ENCODE measurements around the gene FN1. TPM values are rescaled to one million over a fixed set of nuclear protein-coding genes. Genes with fewer than 3 reads are reported as not detected.
A peak's percentile ranks its signal among the peaks of the same experiment; 100 is the strongest.

The FN1 gene
- total RNA-seq, 4 donors from 2014 or later = 272 to 709 (median 375) TPM

DNA sequence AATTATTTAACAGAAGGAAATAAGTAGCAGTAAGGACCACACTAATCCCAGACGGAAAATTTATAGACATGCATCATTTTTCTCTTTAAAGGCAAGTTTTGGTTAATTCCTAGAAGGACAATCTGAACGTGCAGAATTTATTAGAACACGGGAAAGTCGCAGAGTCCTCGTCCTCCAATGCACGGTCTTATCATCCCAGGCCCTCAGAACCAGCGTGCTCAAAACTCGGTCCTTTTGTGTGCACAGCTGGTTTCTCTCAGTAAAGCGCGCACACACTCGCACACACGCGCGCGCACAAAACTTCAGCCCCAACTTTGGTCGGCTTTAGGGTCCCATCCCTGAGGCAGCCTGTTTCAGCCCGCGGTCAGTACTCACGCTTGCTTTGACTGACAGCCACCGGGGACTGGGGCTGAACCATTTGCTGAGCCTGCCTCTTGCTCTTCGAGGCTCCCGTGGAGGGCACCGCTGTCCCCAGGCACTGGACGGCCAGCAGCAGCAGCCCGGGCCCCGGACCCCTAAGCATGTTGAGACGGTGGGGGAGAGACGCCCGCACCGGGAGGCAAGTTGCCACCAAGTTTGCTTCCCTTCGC lies 493 bp downstream of the FN1 start:
- TF ChIP-seq EP300 (IDR thresholded peaks at IDR 0.05) = no peak
- H3K27me3 ChIP-seq = no peaks in the 10 kb centered on the region
- no peak for DNase-seq (ENCODE audit: low spot score in 2 of 2)
- no peaks in the 10 kb centered on the region for H3K9me3 ChIP-seq
- peaks cover 0 to 62% (median 3%) of the 10 kb centered on the region in 4 donors for H3K4me1 ChIP-seq
- peak overlapping the region; percentile 58 to 85 (median 62) for H3K4me3 ChIP-seq
- WGBS, 2 donors = 1% methylated on average over 28 to 29 of the region's 31 CpGs
- H3K36me3 ChIP-seq = peaks cover 0 to 9% (median 0%) of the 10 kb centered on the region in 3 donors
- H3K27ac ChIP-seq = peak overlapping the region; percentile 77 to 95 (median 92)

DNA sequence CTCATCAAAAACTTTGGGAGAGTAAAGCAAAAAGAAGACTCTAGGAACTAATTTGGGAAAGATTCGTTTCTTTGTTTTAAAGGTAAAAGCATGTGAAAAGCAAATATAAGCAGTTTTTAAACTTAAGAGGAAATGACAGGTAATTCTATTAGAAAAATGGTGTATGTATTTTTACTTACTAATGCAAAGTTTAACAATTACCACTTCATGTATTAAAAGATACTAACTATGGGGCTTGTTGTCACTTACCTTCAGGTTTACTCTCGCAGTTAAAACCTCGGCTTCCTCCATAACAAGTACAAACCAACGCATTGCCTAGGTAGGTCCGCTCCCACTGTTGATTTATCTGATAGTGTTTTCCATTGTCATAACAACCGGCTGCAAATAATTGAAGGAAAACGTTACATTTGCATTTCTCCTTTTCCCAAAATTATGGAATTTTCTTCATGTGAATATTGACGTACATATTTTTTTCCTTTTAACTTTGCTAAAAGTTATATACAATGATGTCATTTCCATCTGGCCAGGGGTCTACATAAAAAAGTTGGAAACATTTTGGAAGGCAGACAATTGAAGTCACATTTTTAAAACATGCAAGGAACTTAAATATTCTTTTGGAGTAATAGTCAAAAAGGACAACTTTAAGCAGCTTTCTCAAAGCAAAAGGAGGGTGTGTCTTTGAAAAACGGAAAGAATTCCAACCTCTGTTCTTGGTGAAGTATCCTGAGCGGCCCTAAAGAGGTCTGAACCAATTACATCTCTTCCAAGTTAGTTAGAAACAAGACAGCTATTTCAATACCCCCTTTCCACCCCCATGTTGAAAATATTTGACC lies 1.2 kb downstream of the FN1 start:
- Histone ChIP-seq H3K36me3 (peaks cover 0 to 9% (median 0%) of the 10 kb centered on the region in 3 donors), H3K27ac (peak overlapping the region; percentile 77 to 95 (median 92)), H3K27me3 (no peaks in the 10 kb centered on the region), H3K4me3 (peak overlapping the region; percentile 58 to 85 (median 62)), H3K4me1 (peaks cover 0 to 64% (median 4%) of the 10 kb centered on the region in 4 donors), H3K9me3 (no peaks in the 10 kb centered on the region)
- no peak for DNase-seq (ENCODE audit: low spot score in 2 of 2)
- WGBS, 2 donors = 24 to 29% methylated on average over 10 of the region's 10 CpGs
- no peak for TF ChIP-seq POLR2A (IDR thresholded peaks at IDR 0.05)
- TF ChIP-seq, protein P1, sequence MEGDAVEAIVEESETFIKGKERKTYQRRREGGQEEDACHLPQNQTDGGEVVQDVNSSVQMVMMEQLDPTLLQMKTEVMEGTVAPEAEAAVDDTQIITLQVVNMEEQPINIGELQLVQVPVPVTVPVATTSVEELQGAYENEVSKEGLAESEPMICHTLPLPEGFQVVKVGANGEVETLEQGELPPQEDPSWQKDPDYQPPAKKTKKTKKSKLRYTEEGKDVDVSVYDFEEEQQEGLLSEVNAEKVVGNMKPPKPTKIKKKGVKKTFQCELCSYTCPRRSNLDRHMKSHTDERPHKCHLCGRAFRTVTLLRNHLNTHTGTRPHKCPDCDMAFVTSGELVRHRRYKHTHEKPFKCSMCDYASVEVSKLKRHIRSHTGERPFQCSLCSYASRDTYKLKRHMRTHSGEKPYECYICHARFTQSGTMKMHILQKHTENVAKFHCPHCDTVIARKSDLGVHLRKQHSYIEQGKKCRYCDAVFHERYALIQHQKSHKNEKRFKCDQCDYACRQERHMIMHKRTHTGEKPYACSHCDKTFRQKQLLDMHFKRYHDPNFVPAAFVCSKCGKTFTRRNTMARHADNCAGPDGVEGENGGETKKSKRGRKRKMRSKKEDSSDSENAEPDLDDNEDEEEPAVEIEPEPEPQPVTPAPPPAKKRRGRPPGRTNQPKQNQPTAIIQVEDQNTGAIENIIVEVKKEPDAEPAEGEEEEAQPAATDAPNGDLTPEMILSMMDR (IDR thresholded peaks at IDR 0.05) = no peak
- TF ChIP-seq EP300 (IDR thresholded peaks at IDR 0.05) = no peak

DNA sequence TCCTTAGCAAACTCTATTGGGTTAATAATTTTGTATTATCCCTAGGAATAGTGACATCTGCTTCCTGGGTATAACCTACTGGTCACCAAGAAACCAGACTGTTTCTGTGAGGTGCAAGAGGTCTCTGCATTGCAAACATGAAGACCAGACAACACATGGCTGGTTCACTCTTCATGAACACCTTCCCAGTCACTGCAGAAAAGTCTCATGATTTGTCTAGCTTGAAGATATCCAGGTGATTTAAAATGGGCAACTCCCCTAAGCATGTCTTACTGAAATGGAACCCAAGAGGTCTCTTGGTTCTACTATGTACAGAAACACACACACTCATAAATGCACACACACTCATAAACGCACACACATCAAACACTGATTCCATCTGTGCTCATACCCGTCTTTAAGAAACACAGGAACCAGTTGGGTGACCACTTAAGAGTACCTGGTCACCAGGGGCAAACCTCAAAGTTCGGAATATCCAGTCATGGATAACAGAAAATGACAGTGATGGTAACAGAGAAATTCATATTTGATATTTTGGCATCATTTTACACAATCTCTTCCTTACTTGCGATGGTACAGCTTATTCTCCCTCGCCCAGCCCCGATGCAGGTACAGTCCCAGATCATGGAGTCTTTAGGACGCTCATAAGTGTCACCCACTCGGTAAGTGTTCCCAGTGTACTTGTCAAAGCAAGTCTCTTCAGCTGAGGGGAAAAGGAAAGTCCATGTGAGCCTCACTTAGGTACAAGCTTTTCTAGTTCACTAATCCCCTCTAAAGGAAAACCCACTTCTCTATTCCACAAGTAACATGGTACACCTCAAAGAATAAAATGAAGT lies 2.9 kb downstream of the FN1 start:
- H3K27ac ChIP-seq = peak overlapping the region in 3 of 4 donors; percentile 37 to 95 (median 90)
- peaks cover 0 to 64% (median 4%) of the 10 kb centered on the region in 4 donors for H3K4me1 ChIP-seq
- H3K36me3 ChIP-seq = peaks cover 0 to 22% (median 2%) of the 10 kb centered on the region in 3 donors
- H3K27me3 ChIP-seq = no peaks in the 10 kb centered on the region
- H3K4me3 ChIP-seq = peak overlapping the region in 1 of 4 donors; percentile 85
- WGBS, 2 donors = 78 to 84% methylated on average over 8 of the region's 8 CpGs
- no peak for DNase-seq (ENCODE audit: low spot score in 2 of 2)
- no peaks in the 10 kb centered on the region for H3K9me3 ChIP-seq
- no peak for TF ChIP-seq EP300 (IDR thresholded peaks at IDR 0.05)
- TF ChIP-seq, protein P1 (IDR thresholded peaks at IDR 0.05) = no peak
- TF ChIP-seq POLR2A (IDR thresholded peaks at IDR 0.05) = no peak

DNA sequence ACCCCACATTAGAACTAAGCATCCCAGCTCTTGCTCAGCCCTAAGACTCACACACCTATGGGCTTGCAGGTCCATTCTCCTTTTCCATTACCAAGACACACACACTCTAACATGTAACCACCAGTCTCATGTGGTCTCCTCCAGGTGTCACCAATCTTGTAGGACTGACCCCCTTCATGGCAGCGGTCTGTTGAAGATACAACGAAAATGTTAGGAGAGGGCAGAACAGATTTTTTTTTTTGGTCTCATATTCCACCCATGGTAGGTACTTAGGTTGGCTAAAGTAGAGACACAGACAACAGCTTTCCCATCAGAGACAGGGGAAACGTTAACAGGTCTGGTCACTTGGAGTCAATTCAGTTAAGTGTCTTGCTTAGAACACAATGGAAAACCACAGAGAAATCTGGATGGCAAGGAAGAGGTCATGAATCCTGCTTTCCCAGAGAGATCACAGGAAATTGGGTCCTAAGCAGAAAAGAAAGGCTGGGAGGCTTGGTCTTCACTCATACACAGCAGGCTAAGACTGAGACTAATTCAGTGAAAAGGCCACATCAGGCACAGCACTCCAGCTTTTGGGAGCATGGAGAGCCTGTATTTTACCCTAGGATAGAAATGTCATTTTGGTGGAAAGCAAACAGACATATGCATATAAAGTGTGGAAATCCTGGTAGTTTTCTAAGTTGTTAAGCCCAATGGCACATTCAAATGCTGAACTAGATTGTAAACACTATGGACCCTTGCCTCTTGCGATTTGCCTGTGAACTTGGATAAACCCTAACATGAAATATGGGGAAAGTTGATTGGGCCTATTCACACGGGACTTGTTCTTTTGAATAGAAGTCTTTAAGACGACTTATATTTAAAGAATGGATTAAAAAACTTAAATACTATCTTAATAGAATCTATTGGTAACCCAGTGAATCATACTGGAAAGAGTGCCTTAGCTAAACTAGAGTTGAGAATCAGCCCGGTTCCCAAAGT lies 3.8 kb downstream of the FN1 start:
- Histone ChIP-seq H3K4me1 (peaks cover 0 to 55% (median 4%) of the 10 kb centered on the region in 4 donors), H3K4me3 (no peak overlapping the region), H3K36me3 (peaks cover 0 to 29% (median 4%) of the 10 kb centered on the region in 3 donors), H3K27ac (peak overlapping the region in 2 of 4 donors; percentile 90 to 95), H3K27me3 (no peaks in the 10 kb centered on the region), H3K9me3 (no peaks in the 10 kb centered on the region)
- TF ChIP-seq POLR2A (IDR thresholded peaks at IDR 0.05) (no peak), EP300 (IDR thresholded peaks at IDR 0.05) (no peak)
- TF ChIP-seq, protein P1 (IDR thresholded peaks at IDR 0.05) = no peak
- 80 to 83% methylated on average over 7 of the region's 7 CpGs for WGBS, 2 donors
- no peak for DNase-seq (ENCODE audit: low spot score in 2 of 2)
